Measurements from ENCODE around the gene NMT2.
A peak's percentile ranks its signal among the peaks of the same experiment; 100 is the strongest.

The NMT2 gene

DNA sequence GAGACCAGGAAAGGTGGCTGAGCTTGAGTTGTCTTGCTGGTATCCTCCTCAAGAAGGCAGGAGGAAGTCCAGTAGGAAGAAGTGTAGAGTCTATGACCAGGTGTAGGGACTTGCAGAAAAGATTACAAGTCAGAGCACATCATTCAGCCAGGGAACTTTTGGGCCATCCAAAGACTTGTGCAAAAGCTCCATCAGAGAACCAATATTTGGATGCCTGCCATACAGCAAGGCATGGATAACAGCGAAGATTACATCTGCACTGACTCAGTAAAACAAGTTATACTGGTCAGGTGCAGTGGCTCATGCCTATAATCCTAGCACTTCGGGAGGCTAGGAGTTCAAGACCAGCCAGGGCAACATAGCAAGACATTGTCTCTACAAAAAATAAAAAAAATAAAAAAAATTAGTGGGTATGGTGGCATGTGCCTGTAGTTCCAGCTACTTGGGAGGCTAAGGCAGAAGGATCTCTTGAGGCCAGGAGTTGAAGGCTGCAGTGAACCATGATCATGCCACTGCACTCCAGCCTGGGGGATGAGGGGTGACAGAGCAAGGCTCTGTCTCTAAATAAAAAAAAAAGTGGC, 13.2 kb upstream of the NMT2 start:
- DNase-seq (ENCODE audit: low spot score) = no peak

DNA sequence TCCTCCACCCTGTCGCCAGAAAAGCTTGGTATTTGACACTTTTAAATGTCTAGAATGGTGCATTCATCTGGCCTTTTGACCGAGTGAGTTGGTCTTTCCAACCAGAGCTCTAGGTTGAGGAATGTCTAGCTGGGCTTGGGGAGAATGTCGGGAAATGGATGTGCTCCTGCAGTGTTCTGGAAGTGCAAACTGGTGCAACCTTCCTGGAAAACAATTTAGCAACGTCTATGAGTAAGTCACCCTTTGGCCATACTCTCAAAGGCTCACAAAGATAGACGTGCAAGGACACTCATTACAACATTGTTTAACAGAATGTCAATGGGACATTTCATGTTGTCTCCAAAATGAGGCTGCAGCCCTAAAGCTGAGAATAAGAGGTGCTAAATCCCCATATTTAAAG, 12.2 kb upstream of the NMT2 start:
- DNase-seq (ENCODE audit: low spot score) = no peak

DNA sequence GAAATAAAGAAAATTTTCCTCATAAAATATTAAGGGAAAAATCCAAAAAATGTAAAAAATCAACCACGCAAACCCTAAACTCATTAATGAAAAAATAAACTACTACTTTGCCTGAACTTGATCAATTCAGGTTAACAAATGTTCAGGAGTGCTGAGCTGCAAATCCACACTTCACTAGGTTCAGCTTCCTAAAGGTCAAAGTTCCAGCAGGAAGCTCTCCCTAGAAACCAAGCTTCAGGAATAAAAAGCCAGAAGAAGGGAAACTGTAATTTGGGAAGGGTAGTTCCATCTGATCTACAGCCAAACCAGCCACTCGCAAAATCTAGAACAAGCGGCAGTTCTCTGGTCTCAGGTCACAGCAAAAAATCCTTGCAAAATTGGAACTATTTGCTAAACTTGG, 7.8 kb upstream of the NMT2 start:
- DNase-seq (ENCODE audit: low spot score) = no peak

DNA sequence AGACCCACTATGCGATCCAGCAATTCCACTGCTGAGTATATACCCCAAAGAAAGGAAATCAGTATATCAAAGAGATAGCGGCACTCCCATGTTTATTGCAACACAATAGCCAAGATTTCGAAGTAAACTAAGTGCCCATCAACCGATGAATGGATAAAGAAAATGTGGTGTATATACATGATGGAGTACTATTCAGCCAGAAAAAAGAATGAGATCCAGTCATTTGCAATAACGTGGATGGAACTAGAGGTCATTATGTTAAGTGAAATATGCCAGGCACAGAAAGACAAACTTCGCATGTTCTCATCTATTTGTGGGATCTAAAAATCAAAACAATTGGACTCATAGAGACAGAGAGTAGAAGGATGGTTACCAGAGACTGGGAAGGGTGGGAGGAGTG, 7.1 kb upstream of the NMT2 start:
- no peak for DNase-seq (ENCODE audit: low spot score)

DNA sequence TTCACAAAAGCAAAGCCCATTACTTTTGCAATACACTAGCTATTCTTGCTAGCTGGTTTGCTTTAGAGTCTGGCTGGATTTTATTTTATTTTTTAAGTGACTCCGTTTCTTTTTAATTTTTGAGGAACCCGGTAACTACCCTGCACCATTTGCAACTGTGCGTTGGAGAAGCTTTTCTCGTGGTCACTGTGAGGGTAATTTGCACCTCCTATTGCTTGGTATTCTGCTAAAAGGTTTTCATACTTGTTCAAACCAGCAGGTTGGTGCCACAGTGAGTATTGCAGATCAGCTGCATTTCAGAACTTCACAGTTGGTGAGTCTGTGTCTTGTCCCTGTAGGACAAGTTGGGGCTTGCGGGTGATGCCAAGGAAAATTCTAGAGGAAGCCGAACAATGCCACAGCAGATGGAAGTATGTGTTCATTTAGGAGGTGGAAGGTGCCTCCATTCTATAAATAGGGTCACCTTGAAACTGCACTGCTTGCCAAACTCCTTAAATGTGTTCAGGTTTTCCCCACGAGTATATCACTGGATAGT, 3.9 kb upstream of the NMT2 start:
- DNase-seq (ENCODE audit: low spot score) = no peak

DNA sequence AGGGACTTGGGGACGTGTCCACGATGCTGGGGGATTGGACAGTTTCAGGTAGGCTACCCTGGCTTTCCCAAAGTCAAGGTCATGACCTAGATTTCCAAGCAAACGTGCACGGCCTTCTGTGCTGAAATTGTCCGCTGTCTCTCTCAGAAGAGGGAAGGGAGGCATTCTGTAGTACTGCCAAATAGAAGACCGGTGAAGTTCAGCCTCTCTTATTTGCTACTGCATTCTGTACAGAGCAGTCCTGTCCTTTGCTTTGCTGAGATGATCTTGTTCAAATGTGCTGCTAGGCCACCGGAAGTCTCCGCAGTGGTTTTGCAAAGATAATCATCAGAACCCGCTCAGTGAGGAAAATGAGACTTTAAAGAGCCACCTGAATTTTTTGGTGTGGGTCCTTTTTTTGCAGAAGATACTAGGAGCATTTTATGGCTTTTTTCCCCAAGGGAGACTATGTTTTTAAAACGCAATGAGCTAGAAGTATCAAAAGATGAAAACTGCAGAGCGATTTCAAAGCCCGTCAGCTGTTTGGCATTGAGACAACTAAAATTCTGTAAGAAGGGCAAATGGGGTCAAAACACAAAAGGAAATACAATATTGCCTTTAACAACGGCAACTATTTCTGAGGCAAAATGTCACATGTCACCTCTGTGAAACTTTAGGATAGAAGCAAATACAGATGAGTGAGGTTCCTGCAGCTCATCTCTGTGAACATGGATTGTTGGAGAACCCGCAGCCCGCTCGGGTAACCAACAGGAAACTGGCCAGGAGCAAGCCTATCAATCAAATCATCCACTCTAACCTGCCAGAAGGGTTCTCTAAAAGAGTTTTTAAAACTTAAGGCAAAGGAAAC, 1.3 kb upstream of the NMT2 start:
- peak; percentile 62 for DNase-seq (ENCODE audit: low spot score)

DNA sequence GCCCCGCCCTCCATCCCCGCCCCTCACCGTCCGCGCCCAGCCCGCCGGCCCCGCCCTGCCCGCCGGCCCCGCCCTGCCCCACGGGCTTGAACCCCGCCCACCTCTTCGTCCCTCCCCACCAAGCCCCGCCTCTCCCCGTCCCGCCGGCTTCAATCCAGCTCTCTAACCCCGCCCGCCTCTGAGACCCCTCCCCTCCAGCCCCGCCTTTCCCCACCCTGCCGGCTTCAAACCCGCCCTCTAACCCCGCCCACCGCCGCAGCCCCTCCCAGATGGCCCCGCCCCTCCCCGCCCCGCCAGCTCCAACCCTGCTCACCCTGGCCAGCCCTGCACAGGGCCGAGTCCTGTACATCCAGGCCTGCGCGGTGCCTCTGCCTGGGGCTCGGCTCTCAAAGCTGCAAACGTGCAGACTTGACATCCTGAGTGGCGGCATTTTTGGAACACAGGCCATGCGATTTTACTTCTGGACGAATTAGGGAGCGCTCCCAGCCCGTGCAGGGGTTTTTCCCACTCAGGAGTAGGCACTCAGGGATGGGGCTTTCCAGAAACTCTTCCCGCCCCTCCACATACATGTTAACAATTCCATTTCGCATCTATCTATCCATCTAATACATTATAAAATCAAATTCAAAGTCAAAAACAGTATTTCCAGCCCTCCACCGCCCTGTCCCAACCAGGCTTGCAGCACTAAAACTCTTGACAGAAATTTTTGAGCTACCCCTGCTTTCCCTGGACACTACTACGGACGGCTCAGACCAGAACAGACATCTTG, 477 bp upstream of the NMT2 start:
- DNase-seq (ENCODE audit: low spot score) = peak; percentile 95

DNA sequence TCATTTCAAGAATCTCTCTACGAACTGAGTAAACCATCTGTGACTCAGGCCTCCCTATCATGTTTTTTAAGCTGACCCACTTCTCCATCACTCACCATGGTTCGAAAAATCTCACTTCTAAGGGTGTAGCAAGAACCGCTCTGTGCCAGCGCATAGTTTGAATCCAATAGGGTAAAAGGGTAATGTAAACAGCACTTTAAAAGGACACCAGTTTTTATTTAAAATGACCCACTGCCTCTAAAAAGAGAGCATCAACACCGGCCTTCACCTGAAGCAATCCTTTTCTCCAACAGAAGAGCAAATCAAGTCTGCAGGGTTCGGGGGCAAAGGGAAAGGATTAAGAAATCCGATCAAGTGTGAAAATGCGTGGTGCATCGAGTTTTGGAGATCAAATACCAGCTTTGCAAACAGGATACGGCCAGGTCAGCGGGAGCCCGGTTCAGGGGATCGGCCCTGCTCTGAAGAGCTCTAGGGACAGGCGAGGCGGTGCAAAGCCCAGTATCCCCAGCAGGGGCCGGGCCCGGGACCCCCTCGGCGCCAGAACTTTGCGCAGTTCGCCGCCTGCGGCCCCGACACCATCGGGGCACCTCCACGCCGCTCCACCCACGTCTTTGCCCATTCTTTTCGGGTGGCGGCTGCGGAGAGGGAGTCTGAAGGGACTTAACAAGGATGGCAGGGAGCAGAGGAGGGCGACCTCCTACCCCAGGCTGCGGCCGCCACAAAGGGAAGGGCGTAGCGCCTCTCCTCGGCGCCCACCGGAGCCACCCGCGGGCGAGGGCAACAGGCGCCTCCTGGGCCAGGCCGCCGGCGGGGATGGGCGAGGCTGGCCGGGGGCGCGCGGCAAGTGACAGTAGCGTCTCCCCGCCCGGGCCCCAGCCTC, 842 bp downstream of the NMT2 start:
- peak; percentile 52 for DNase-seq (ENCODE audit: low spot score)

DNA sequence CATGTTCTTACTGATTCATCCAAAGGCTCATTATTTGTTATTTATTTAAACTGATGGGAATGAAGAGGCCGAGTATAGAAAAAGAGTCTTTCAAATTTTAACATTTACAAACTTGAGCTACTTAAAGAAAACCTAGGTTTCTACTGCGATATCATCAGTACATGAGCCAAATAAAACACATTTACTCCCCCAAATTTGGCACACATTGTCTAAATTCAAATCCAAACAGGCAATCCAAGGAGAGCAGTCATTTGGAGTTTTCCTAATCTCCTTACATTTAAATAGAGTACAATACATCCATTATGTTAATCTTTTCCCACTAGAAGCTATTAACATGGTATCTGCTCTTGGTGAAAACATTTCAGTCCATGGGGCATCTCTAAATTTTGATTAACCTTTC, 2.2 kb downstream of the NMT2 start:
- DNase-seq (ENCODE audit: low spot score) = no peak

DNA sequence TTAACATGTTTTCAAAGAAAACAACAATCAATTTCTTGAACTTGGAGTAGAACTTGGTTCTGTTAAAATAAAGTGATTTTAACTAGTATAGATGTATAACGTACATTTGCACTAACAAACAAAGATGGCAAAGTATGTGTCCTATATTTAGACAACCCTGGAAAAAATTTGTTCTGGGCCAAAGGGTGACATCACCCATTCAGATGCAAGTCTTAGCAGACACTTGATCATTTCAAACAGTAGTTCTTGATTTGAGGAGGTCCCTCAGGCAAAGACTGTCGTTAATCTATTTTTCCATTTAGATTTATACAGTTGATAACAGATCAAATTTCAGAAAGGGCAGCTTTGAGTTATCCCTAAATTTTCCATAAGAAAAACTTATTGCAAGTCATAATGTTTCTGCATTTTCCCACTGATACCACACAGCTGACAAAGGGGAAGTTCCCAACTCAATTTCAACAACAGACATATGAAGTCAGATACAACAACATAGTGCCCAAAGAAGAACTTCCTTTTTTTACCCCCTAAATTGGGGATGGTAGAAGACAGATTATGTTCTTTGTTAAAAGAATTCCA, 5.2 kb downstream of the NMT2 start:
- no peak for DNase-seq (ENCODE audit: low spot score)

DNA sequence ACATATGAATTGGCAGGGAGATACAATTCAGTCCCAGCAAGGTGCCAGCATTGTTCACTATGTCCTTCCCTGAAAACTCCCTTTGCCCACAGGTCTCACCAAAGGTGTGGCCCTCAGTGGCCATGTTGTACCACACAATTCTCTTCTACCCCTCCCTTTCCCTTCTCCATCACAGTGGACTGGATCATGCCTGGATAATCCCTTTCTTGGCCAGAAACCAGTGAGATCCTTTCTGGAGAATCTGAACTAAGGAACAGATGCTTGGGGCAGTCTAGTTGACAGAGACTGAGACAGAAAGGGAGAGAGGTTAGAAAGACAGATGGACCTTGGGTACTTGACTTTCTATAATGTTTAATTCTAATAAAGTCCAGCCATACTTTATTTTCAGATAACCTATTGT, 9.5 kb downstream of the NMT2 start:
- DNase-seq (ENCODE audit: low spot score) = no peak

DNA sequence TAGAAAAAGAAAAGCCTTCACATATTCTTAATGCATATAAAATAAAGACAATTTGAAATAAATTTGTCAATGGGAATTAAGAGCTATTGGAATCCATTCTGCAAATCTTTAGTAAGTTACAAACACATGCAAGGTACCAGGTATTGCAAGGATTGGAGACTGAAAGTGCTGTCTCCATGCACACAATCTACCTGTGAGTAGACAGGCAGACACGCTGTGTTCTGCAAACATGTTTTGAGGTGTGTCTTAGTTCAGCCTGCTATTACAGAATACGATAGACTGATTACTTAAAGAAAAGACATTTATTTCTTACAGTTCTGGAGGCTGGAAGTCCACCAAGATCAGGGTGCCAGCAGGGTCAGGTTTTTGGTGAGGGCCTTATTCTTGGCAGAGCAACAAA, 10.0 kb downstream of the NMT2 start:
- no peak for DNase-seq (ENCODE audit: low spot score)

DNA sequence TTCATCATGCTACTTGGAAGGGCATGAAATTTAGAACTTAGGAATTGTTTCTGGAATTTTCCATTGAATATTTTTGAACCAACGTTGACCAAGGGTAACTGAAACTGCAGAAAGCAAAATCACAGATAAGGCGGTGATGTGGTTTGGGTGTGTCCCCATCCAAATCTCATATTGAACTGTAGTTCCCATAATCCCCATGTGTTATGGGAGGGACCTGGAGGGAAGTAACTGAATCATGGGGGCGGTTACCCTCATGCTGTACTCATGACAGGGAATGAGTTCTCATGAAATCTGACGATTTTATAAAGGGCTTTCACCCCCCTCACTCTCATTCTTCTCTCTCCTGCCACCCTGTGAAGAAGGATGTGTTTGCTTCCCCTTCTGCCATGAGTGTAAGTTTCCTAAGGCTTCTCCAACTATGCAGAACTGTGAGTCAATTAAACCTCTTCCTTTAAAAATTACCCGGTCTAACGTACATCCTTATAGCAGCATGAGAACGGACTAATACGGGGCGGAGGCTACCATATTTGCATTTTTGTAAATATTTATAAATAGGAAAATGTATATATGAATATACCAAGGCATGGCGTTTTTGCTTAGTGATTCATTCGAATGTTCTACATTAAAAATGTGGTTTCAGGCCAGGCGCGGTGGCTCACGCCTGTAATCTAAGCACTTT, 12.4 kb downstream of the NMT2 start:
- no peak for DNase-seq (ENCODE audit: low spot score)

DNA sequence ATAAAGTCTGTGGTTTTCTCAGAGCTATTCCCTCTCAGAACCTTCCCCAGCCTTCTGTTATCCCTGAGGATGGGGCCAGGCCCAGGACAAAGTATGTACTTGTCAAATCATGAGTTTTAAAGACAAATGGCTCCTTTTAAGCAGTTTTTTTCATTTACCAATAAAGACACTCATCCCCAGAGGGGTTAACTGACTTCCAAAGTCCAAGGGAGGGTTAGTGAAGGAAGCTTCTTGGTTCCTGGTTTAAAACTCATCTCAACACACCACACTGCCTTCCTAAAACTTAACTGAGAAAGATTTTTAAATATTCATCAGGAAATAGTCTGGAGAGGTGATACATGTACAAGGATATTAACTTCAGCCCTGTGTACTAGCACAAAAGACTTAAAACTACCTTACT, 15.9 kb downstream of the NMT2 start:
- DNase-seq (ENCODE audit: low spot score) = no peak

DNA sequence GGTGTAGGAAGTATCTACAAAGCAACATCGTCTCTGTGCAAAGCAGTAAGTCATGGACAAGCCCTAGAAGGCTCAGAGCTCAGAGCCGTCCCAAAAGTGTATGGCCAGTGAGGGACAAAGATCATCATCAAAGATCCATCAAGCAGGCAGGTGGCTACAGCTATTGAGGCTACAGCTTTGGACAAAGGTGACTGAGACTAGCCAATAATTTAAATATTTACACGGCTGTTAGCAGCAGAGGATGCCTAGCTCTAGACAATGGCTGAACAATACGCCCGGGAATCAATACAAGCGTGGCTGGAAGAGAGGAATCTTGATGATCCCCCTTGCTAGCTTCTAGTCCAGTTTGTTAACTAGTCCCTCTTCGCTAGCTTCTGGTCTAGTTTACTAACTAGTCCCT, 17.9 kb downstream of the NMT2 start:
- no peak for DNase-seq (ENCODE audit: low spot score)

DNA sequence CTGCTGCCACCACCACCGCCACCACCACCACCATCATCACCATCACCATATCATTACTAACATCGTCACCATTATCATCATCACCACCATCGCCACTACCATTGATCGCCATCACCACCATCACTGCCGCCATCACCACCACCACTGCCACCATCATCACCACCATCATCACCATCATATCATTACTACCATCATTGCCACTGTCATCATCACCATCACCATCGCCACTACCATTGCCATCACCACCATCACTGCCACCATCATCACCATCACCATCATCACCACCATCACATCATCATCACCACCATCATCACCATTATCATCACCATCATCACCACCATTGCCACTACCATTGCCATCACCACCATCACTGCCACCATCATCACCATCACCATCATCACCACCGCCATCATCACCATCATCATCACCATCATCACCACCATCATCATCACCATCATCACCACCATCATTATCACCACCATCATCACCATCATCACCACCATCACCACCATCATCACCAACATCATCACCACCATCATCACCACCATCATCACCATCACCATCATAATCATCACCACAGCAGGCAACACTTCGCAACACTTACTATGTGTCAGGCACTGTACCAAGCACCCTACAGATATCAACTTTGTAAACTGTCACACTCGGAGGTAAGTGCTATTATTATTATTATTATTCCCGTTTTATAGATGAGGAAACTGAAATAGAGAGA, 19.3 kb downstream of the NMT2 start:
- DNase-seq (ENCODE audit: low spot score) = no peak

DNA sequence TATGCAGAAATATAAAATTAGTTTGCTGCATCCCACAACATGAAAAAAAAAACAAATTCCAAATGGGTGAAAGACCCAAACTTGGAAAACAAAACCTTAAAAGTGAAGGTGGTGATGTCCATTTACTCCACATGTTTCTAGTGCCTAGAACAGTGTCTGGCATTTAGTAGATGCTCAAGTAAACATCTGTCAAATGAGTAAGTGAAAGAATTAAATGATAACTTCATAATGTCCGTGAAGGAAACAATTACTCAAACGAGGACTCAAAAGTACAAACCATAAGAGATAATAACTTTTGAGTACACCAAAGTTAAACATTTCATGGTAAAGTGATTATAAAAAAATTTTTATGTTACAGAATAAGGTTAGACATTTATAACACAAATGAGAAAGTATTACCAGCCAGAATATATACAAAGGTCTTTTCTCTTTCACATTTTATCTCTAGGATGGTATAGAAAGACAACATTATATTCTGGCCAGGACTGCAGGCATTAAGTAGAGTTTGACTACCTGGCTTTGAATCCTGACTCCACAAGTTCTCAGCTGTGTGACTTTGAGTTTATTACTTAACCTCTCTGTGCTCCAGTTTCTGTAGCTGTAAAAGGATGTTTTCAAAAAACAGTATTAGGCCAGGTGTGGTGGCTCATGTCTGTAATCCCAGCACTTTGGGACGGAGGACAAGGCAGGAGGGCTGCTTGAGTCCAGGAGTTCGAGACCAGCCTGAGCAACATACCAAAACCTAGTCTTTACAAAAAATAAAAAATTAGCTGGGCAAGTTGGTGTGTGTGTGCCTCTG, 20.7 kb downstream of the NMT2 start:
- no peak for DNase-seq (ENCODE audit: low spot score)

DNA sequence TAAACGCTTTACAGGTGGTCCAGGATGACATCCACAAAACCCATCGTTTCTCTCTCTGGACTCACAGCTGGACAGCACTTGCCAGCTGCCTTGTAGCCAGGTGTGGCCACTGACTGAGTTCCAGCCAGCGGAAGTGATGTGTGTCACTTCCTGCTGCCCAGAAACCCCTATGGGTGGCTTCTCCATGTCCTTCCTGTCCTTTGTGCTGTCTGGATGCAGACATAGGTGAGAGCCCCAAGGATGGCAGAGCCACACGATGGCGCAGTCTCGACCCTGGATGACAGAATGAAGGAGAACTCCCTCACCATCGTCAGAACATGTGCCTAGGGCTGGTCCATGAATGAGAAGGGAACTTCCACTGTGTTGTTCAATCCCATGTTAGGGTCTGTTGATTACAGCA, 22.1 kb downstream of the NMT2 start:
- no peak for DNase-seq (ENCODE audit: low spot score)

DNA sequence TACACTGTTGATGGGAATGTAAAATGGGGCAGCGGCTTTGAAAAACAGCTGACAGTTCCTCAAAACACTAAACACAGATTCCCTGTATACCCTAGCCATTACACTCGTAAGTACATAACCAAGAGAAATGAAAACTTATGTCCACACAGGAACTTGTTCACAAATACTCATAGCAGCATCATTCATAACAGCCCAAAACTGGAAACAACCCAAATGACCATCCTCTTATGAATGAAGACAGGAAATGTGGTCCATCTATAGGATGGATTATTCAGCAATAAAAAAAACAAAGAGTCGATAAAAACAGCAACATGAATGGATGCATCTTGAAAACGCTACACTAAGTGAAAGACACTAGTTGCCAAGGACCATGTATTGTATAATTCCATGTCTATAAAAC, 23.7 kb downstream of the NMT2 start:
- DNase-seq (ENCODE audit: low spot score) = no peak
